HepG2 (cell line): ENCODE data around the gene SELENOS. TPM values are rescaled to one million over a fixed set of nuclear protein-coding genes. Genes with fewer than 3 reads are reported as not detected.

Experiments
- MXD4 ChIP-seq: IDR thresholded peaks from 2 replicates; pipeline ENCODE4 v1.6.1; 2016; ENCODE audit warnings: mild to moderate bottlenecking, missing biosample characterization, missing genetic modification reagents
- SETDB1 ChIP-seq: sonication (generic); formaldehyde crosslinking; IDR thresholded peaks from 2 replicates; pipeline ENCODE4 v1.5.1; 2020; ENCODE audit warnings: missing genetic modification reagents, mild to moderate bottlenecking, borderline replicate concordance
- ZNF407 ChIP-seq: sonication (generic); formaldehyde crosslinking; IDR thresholded peaks from one replicate; pipeline ENCODE4 v1.5.1; 2020; ENCODE audit warnings: mild to moderate bottlenecking, missing genetic modification reagents; ENCODE audit errors: not compliant biosample characterization
- ZNF784 ChIP-seq: sonication (generic); formaldehyde crosslinking; IDR thresholded peaks from 2 replicates; pipeline ENCODE4 v1.5.1; 2020; ENCODE audit warnings: missing genetic modification reagents, mild to moderate bottlenecking, borderline replicate concordance
- ZNF841 ChIP-seq: sonication (generic); formaldehyde crosslinking; IDR thresholded peaks from 2 replicates; pipeline ENCODE4 v1.8.1; 2023; ENCODE audit warnings: missing genetic modification reagents, borderline replicate concordance
- polyA plus RNA-seq, 8 experiments: library from polyadenylated mRNA; depleted of rRNA in 3 of 8; stranded (reverse) in 7 of 8; unstranded in 1 of 8; fragments of >200 nt; fragmentation: Illumina TruSeq in 4 of 8; extraction: Trizol in 4 of 8; gene quantifications; 2 replicates each; pipeline versions ENCODE4 v1.2.1 to v1.2.3, GENCODE V29; 2011 to 2016; ENCODE audit warnings: low read depth in 4 of 8, missing spikeins in 1 of 8, mixed read lengths in 1 of 8; ENCODE audit not compliant: insufficient read depth in 1 of 8
- total RNA-seq, 5 experiments: library from RNA; depleted of rRNA; stranded (reverse); fragments of >200 nt; fragmentation: Illumina TruSeq; extraction: Trizol; gene quantifications; 2 replicates each; pipeline ENCODE4 v1.2.3, GENCODE V29; 2016; ENCODE audit warnings: low read depth in 1 of 5

SELENOS gene
- total and polyA plus RNA-seq, 2 of the 13 experiments (the other 11 are each of a cell fraction or from before 2014, with no cell fraction given) = 63.0 to 66.1 TPM

- TF ChIP-seq ZNF407 (CRISPR knock-in tag) (no peak), MXD4 (CRISPR knock-in tag) (no peak), ZNF841 (CRISPR knock-in tag) (no peak), SETDB1 (CRISPR knock-in tag) (no peak), ZNF784 (CRISPR knock-in tag) (no peak)
Measured at GRCh38 chr15:101307897-101308603, 30.8 kb upstream of the SELENOS start (continued).
